HepG2 (cell line): ENCODE data around the gene MYL11. TPM values are rescaled to one million over a fixed set of nuclear protein-coding genes. Genes with fewer than 3 reads are reported as not detected.
A peak's percentile ranks its signal among the peaks of the same experiment; 100 is the strongest.

Experiments
- CC2D1A ChIP-seq: sonication (generic); formaldehyde crosslinking; IDR thresholded peaks from 2 replicates; pipeline ENCODE4 v1.8.1; 2023; ENCODE audit warnings: mild to moderate bottlenecking, missing genetic modification reagents
- EEA1 ChIP-seq: sonication (generic); formaldehyde crosslinking; IDR thresholded peaks from 2 replicates; pipeline ENCODE4 v1.5.1; 2020; ENCODE audit warnings: mild to moderate bottlenecking, missing genetic modification reagents, borderline replicate concordance
- EZH2 ChIP-seq: conservative IDR thresholded peaks from 2 replicates; pipeline ENCODE4 v1.6.1; 2012; ENCODE audit warnings: mild to moderate bottlenecking, low read depth, low read length, moderate library complexity
- KLF9 ChIP-seq: IDR thresholded peaks from 2 replicates; pipeline ENCODE4 v1.6.1; 2016; ENCODE audit warnings: low read depth
- MAFG ChIP-seq: sonication (generic); formaldehyde crosslinking; IDR thresholded peaks from 2 replicates; pipeline ENCODE4 v1.5.1; 2020; ENCODE audit warnings: mild to moderate bottlenecking, missing genetic modification reagents
- MTA1 ChIP-seq: sonication (generic); formaldehyde crosslinking; IDR thresholded peaks from 2 replicates; pipeline ENCODE4 v1.4.0; 2020; ENCODE audit warnings: missing genetic modification reagents, mild to moderate bottlenecking, borderline replicate concordance
- MYNN ChIP-seq: sonication (generic); formaldehyde crosslinking; IDR thresholded peaks from 2 replicates; pipeline ENCODE4 v1.4.0; 2020; ENCODE audit warnings: mild to moderate bottlenecking, low read depth, missing genetic modification reagents
- POLR2G ChIP-seq: fragments of 200-400 bp; formaldehyde crosslinking; IDR thresholded peaks from 2 replicates; pipeline ENCODE4 v1.6.1; 2018; ENCODE audit warnings: mild to moderate bottlenecking, low read depth, low read length, moderate library complexity
- SALL1 ChIP-seq: sonication (generic); formaldehyde crosslinking; IDR thresholded peaks from 2 replicates; pipeline ENCODE4 v1.8.0; 2022; ENCODE audit warnings: mild to moderate bottlenecking, missing genetic modification reagents
- SPEN ChIP-seq: sonication (generic); formaldehyde crosslinking; IDR thresholded peaks from 2 replicates; pipeline ENCODE4 v1.5.1; 2020; ENCODE audit warnings: low read depth, mild to moderate bottlenecking, missing genetic modification reagents
- ZFP1 ChIP-seq: IDR thresholded peaks from 2 replicates; pipeline ENCODE4 v1.6.1; 2016
- ZFP62 ChIP-seq: sonication (generic); formaldehyde crosslinking; IDR thresholded peaks from 2 replicates; pipeline ENCODE4 v1.4.0; 2020; ENCODE audit warnings: missing genetic modification reagents
- ZMYM2 ChIP-seq: sonication (generic); formaldehyde crosslinking; IDR thresholded peaks from 2 replicates; pipeline ENCODE4 v1.8.0; 2022; ENCODE audit warnings: mild to moderate bottlenecking, missing genetic modification reagents
- ZNF138 ChIP-seq: sonication (generic); formaldehyde crosslinking; IDR thresholded peaks from 2 replicates; pipeline ENCODE4 v1.5.0; 2020; ENCODE audit warnings: mild to moderate bottlenecking, low read depth, missing genetic modification reagents
- ZNF292 ChIP-seq: sonication (generic); formaldehyde crosslinking; IDR thresholded peaks from 2 replicates; pipeline ENCODE4 v1.8.1; 2022; ENCODE audit warnings: mild to moderate bottlenecking, low read depth, missing genetic modification reagents, borderline replicate concordance
- ZNF572 ChIP-seq: sonication (generic); formaldehyde crosslinking; IDR thresholded peaks from 2 replicates; pipeline ENCODE4 v1.5.1; 2020; ENCODE audit warnings: mild to moderate bottlenecking, missing genetic modification reagents
- ZNF607 ChIP-seq: sonication (generic); formaldehyde crosslinking; IDR thresholded peaks from 2 replicates; pipeline ENCODE4 v1.5.1; 2020; ENCODE audit warnings: missing genetic modification reagents, mild to moderate bottlenecking, borderline replicate concordance
- ZNF614 ChIP-seq: IDR thresholded peaks from 2 replicates; pipeline ENCODE4 v1.6.1; 2018; ENCODE audit warnings: missing biosample characterization, missing genetic modification reagents, inconsistent platforms, borderline replicate concordance
- ZNF660 ChIP-seq: sonication (generic); formaldehyde crosslinking; IDR thresholded peaks from 2 replicates; pipeline ENCODE4 v1.5.1; 2020; ENCODE audit warnings: mild to moderate bottlenecking, low read depth, missing genetic modification reagents, borderline replicate concordance
- ZNF75D ChIP-seq: sonication (generic); formaldehyde crosslinking; IDR thresholded peaks from 2 replicates; pipeline ENCODE4 v1.8.1; 2023; ENCODE audit warnings: missing genetic modification reagents, mild to moderate bottlenecking, borderline replicate concordance
- ZNF790 ChIP-seq: sonication (generic); formaldehyde crosslinking; IDR thresholded peaks from 2 replicates; pipeline ENCODE4 v1.8.0; 2022; ENCODE audit warnings: missing genetic modification reagents, mild to moderate bottlenecking, borderline replicate concordance
- ZSCAN9 ChIP-seq: IDR thresholded peaks from 2 replicates; pipeline ENCODE4 v1.6.1; 2016; ENCODE audit warnings: borderline replicate concordance
- polyA plus RNA-seq, 8 experiments: library from polyadenylated mRNA; depleted of rRNA in 3 of 8; stranded (reverse) in 7 of 8; unstranded in 1 of 8; fragments of >200 nt; fragmentation: Illumina TruSeq in 4 of 8; extraction: Trizol in 4 of 8; gene quantifications; 2 replicates each; pipeline versions ENCODE4 v1.2.1 to v1.2.3, GENCODE V29; 2011 to 2016; ENCODE audit warnings: low read depth in 4 of 8, missing spikeins in 1 of 8, mixed read lengths in 1 of 8; ENCODE audit not compliant: insufficient read depth in 1 of 8
- total RNA-seq, 5 experiments: library from RNA; depleted of rRNA; stranded (reverse); fragments of >200 nt; fragmentation: Illumina TruSeq; extraction: Trizol; gene quantifications; 2 replicates each; pipeline ENCODE4 v1.2.3, GENCODE V29; 2016; ENCODE audit warnings: low read depth in 1 of 5
- TF ChIP-seq, protein P1 (sequence below): sonication (generic); formaldehyde crosslinking; IDR thresholded peaks from 2 replicates; pipeline ENCODE4 v1.4.0; 2020; ENCODE audit warnings: missing genetic modification reagents
- TF ChIP-seq, protein P2 (sequence below): sonication (generic); formaldehyde crosslinking; IDR thresholded peaks from 2 replicates; pipeline ENCODE4 v1.4.0; 2020; ENCODE audit warnings: mild to moderate bottlenecking, missing genetic modification reagents
- TF ChIP-seq, protein P3 (sequence below): sonication (generic); formaldehyde crosslinking; IDR thresholded peaks from 2 replicates; pipeline ENCODE4 v1.4.0; 2020; ENCODE audit warnings: missing genetic modification reagents

Gene MYL11
- total and polyA plus RNA-seq, 2 of the 13 experiments (the other 11 are each of a cell fraction or from before 2014, with no cell fraction given), result not detected

DNA sequence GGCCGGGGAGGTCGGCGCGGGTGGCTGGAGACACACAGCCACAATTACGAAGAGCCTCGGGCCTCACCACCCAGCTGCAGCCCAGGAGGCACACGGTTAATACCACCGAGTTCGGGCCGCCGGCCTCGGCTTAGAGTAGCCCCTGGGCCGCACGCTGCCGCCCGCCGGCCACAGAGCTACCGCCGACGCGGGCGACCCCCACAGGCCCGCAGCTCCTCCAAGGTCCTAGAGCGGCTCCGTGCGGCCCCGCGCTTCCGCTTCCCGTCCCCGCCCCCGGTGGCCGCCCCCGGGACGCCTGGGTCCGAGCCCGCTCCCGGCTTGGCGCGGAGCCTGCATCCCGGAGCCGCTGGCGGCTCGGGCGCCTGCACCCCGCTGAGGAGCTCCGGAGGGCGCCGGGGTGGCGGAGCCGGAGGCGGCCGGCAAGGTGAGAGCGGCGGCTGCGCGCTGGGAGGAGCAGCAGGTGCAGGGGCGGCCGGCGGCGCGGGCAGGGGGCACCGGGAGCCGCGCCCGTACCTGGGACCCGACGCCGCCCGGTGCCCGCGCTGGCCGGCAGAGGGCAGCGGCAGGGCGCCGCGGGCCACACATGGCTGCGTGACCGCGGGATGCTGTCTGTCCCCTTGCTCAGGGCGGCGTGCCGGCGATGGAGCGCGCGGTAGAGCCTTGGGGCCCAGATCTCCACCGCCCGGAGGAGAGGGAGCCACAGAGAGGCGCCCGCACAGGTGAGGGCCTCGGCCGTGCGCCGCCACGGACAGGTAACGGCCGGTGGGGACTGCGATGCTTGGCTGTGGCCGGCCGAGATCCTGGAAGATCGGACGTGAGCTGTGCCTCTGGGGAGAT lies 20.8 kb downstream of the MYL11 start, which contains the start of gene ZNF48 (continued):
- TF ChIP-seq ZNF572 (CRISPR knock-in tag) (no peak), ZFP62 (CRISPR knock-in tag) (no peak), ZMYM2 (CRISPR knock-in tag) (no peak; the same call in 1 of the 2 replicates), ZNF607 (CRISPR knock-in tag) (0 out of 2 replicates have a peak, but pooled peaks have one; percentile 47), MAFG (CRISPR knock-in tag) (no peak), EZH2 (no peak), ZNF75D (CRISPR knock-in tag) (no peak), ZNF790 (CRISPR knock-in tag) (peak; percentile 88; the same call in 1 of the 2 replicates), ZFP1 (CRISPR knock-in tag) (no peak), KLF9 (CRISPR knock-in tag) (no peak), MYNN (no peak), ZNF292 (CRISPR knock-in tag) (peak; percentile 30; the same call in 1 of the 2 replicates), ZNF138 (CRISPR knock-in tag) (no peak), ZNF614 (CRISPR knock-in tag) (peak; percentile 44; the same call in 1 of the 2 replicates), EEA1 (CRISPR knock-in tag) (no peak), SALL1 (CRISPR knock-in tag) (peak; percentile 69), SPEN (peak; percentile 98), ZSCAN9 (peak; percentile 44; the same call in 1 of the 2 replicates), POLR2G (peak; percentile 70), CC2D1A (no peak), MTA1 (CRISPR knock-in tag) (peak; percentile 33; the same call in 1 of the 2 replicates), ZNF660 (no peak)
- TF ChIP-seq, protein P1, sequence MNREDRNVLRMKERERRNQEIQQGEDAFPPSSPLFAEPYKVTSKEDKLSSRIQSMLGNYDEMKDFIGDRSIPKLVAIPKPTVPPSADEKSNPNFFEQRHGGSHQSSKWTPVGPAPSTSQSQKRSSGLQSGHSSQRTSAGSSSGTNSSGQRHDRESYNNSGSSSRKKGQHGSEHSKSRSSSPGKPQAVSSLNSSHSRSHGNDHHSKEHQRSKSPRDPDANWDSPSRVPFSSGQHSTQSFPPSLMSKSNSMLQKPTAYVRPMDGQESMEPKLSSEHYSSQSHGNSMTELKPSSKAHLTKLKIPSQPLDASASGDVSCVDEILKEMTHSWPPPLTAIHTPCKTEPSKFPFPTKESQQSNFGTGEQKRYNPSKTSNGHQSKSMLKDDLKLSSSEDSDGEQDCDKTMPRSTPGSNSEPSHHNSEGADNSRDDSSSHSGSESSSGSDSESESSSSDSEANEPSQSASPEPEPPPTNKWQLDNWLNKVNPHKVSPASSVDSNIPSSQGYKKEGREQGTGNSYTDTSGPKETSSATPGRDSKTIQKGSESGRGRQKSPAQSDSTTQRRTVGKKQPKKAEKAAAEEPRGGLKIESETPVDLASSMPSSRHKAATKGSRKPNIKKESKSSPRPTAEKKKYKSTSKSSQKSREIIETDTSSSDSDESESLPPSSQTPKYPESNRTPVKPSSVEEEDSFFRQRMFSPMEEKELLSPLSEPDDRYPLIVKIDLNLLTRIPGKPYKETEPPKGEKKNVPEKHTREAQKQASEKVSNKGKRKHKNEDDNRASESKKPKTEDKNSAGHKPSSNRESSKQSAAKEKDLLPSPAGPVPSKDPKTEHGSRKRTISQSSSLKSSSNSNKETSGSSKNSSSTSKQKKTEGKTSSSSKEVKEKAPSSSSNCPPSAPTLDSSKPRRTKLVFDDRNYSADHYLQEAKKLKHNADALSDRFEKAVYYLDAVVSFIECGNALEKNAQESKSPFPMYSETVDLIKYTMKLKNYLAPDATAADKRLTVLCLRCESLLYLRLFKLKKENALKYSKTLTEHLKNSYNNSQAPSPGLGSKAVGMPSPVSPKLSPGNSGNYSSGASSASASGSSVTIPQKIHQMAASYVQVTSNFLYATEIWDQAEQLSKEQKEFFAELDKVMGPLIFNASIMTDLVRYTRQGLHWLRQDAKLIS (CRISPR knock-in tag), result no peak
- TF ChIP-seq, protein P2, sequence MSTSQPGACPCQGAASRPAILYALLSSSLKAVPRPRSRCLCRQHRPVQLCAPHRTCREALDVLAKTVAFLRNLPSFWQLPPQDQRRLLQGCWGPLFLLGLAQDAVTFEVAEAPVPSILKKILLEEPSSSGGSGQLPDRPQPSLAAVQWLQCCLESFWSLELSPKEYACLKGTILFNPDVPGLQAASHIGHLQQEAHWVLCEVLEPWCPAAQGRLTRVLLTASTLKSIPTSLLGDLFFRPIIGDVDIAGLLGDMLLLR, result 0 out of 2 replicates have a peak, but pooled peaks have one; percentile 46
- TF ChIP-seq, protein P3, sequence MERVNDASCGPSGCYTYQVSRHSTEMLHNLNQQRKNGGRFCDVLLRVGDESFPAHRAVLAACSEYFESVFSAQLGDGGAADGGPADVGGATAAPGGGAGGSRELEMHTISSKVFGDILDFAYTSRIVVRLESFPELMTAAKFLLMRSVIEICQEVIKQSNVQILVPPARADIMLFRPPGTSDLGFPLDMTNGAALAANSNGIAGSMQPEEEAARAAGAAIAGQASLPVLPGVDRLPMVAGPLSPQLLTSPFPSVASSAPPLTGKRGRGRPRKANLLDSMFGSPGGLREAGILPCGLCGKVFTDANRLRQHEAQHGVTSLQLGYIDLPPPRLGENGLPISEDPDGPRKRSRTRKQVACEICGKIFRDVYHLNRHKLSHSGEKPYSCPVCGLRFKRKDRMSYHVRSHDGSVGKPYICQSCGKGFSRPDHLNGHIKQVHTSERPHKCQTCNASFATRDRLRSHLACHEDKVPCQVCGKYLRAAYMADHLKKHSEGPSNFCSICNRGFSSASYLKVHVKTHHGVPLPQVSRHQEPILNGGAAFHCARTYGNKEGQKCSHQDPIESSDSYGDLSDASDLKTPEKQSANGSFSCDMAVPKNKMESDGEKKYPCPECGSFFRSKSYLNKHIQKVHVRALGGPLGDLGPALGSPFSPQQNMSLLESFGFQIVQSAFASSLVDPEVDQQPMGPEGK, result peak; percentile 89
